GM12891 (cell line): ENCODE measurements around the gene L1CAM.

ENCODE experiments used
- PAX5 ChIP-seq: IDR thresholded peaks from 2 replicates; pipeline ENCODE4 v1.6.1; 2011; ENCODE audit warnings: low read length, moderate library complexity, mild to moderate bottlenecking; ENCODE audit not compliant: insufficient read depth, severe bottlenecking
- POLR2A ChIP-seq: IDR thresholded peaks from 2 replicates; pipeline ENCODE4 v1.6.1; 2011; ENCODE audit warnings: low read depth, low read length, control low read depth
- POLR2AphosphoS5 ChIP-seq: IDR thresholded peaks from 2 replicates; pipeline ENCODE4 v1.6.1; 2011; ENCODE audit warnings: low read depth, low read length, control low read depth
- SPI1 ChIP-seq: IDR thresholded peaks from 2 replicates; pipeline ENCODE4 v1.6.1; 2011; ENCODE audit warnings: low read depth, low read length, control low read depth
- TAF1 ChIP-seq: IDR thresholded peaks from 2 replicates; pipeline ENCODE4 v1.6.1; 2011; ENCODE audit warnings: low read depth, low read length, control low read depth

GRCh38 chrX:153929576-153929975, 43.6 kb upstream of the L1CAM start:
- no peak for TF ChIP-seq POLR2AphosphoS5
- no peak for TF ChIP-seq TAF1
- no peak for TF ChIP-seq POLR2A
- TF ChIP-seq SPI1: no peak
- no peak for TF ChIP-seq PAX5
